HG03045 (cell line): ENCODE measurements around the gene PRKRA.
"Not testable (repeated sequence)": the region's sequence is repeated elsewhere in the genome, so short reads cannot be mapped to it uniquely, and the experiment has no call there.

Source experiments
- ATAC-seq: cut with Tn5 transposase; IDR thresholded peaks from one replicate; pipeline ENCODE4 v1.9.1; 2021; ENCODE audit warnings: mild to moderate bottlenecking, moderate library complexity; ENCODE audit not compliant: unreplicated experiment

The PRKRA gene

DNA sequence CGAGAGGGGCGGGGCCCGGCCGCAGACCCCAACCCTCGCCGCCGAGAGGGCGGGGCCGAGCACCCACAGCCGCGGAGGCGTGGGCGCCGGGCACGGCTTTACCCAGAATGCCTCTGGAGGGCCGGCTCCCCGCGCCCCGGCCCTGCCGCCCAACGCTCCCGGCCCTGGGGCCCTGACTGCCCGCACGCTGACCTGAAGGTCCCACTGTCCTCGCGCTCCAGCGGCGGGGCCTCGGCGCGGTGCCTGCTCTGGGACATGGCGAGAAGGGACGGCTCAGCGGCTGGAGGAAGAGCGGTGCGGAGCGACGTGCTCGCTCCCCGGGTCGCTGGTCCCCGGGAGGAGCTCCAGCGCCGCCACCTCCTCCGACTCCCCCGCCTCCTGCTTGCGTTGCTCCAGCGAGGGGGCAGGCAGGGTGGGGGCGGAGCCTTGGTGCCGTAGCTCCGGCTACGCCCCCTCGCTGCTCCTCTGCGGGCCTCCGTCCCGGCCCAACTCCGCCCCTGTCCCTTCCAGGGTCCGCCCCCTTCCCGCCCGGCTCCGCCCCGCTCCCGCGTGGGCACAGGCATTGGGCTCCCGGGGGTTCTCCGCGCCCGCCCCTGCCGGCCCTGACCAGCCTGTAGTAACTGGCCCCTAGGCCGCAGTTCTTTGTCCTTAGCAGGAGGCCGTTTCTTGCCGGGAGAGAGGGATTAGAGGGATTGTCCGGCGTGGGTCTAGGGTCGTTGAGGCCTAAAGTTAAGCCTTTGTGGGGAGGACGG lies at the start of gene PRKRA, which contains the start of gene PJVK:
Gene PRKRA, minus strand, starts transcription at position 402 of the 752 bp plus-strand sequence. Its CDS starts 145 bp downstream, at position 257.
Gene PJVK, plus strand, starts transcription at position 605 of the 752 bp plus-strand sequence. CDS start 2,032 bp downstream, outside the sequence.
- peak; percentile 86 for ATAC-seq

GRCh38 chr2:178499640-178500039 lies 48.7 kb upstream of the PRKRA start:
- no peak for ATAC-seq

DNA sequence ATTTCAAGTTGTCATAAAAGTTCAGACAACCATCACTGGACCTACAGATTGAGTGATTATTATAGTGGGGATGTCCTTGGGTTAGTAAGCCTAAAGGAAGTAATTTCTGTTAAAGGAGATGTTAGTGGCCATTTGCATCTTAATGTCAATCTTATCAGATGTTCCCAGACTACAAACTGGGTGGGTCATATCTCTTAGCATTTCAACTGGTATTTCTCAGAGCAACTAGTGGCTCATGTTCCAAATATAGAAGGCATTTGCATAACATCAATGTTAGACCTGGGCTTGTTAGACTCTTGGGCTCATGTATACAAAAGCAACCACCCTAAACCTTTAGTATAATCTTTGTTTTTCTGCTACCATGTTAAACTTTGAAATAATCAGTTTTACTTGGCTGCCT lies 47.2 kb upstream of the PRKRA start:
- peak; percentile 50 for ATAC-seq

- ATAC-seq, result no peak
These were observed 45.1 kb upstream of the PRKRA start for GRCh38 chr2:178496049-178496448.

DNA sequence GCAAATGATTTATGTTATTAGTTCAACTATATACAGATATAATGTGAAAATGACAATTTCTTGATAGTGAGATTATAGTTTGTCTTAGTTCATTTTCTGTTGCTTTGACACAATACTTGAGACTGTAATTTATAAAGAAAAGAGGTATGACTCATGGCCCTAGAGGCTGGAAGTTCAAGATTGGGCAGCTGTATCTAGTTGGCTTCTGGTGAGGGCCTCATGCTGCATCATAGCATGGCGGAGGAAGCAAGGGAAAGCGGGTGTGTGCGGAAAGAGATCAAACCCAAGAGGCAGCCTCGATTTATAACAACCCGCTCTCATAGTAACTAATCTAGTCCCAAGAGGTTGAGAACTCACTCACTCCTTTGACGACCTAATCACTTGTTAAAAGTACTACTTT lies 40.6 kb upstream of the PRKRA start:
- ATAC-seq, result no peak

DNA sequence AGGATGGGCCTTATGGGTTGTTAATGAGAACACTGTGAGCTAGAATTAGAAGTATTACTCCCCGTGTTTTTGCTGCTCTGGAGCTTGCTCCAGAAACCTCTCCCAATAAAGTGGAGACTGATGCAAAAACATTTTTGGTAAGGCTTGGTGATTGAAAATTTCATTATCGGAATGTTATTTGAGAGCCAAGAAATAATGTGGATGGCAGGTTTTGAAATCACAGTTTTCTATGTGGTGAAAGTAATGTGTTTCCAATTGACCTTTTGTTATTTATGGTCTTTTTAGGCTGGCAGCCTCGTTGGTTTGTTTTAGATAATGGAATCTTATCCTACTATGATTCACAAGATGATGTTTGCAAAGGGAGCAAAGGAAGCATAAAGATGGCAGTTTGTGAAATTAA lies 34.4 kb upstream of the PRKRA start:
- ATAC-seq, result no peak

DNA sequence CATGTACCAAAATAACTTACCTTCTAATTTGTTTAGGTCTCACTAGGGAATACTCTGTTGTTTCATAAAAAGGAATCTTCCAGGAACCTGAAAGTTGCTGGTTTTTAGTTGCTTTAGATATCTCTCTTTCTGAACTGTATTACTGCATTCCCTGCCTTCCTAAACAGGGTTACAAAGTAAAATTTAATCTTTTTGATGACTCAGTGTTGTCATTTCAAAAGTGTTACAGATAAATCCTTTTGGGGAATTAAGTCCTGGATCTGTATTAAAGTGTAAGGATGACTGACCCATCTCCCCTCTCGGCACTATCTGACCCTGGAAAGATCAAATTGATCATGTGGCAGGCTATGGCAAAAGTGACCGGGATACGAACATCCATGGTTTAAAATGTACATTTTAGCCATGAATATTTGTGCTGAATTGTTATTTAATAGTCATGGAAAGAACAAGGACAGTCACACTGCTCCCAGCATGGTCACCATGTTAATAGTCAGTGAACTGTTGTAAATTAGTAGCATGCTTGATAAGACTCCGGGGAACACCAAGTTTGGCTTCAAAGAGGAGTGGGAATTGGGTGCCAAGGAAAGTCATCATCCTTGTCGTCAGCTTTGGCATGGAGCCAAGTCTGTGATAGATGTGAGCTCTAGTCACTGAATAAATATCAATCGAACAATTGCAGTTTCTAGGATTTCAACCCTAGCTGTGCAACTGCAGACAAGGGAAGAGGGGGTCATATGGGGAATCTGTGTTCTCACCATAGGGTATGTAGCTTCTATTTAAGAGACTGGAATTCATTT lies 33.5 kb upstream of the PRKRA start:
- no peak for ATAC-seq

GRCh38 chr2:178482437-178482836 lies 31.5 kb upstream of the PRKRA start:
- ATAC-seq, result no peak

- ATAC-seq, result peak; percentile 79
These were observed 29.5 kb upstream of the PRKRA start, which contains the start of gene PLEKHA3 for GRCh38 chr2:178480227-178481181. TSS of gene PLEKHA3 (plus strand) at chr2:178480457. CDS start at chr2:178480870, 413 bp downstream.

GRCh38 chr2:178479758-178480226 lies 28.8 kb upstream of the PRKRA start:
- no peak for ATAC-seq

GRCh38 chr2:178479275-178479616 lies 28.3 kb upstream of the PRKRA start:
- ATAC-seq, result no peak

- ATAC-seq, result peak; percentile 44
These were observed 27.7 kb upstream of the PRKRA start, which contains the start of gene FKBP7 for GRCh38 chr2:178478439-178479274. TSS of gene FKBP7 (minus strand) at chr2:178478600. CDS start at chr2:178478499, 101 bp downstream.

- ATAC-seq, result peak; percentile 0
These were observed 27.1 kb upstream of the PRKRA start for GRCh38 chr2:178478130-178478438.

DNA sequence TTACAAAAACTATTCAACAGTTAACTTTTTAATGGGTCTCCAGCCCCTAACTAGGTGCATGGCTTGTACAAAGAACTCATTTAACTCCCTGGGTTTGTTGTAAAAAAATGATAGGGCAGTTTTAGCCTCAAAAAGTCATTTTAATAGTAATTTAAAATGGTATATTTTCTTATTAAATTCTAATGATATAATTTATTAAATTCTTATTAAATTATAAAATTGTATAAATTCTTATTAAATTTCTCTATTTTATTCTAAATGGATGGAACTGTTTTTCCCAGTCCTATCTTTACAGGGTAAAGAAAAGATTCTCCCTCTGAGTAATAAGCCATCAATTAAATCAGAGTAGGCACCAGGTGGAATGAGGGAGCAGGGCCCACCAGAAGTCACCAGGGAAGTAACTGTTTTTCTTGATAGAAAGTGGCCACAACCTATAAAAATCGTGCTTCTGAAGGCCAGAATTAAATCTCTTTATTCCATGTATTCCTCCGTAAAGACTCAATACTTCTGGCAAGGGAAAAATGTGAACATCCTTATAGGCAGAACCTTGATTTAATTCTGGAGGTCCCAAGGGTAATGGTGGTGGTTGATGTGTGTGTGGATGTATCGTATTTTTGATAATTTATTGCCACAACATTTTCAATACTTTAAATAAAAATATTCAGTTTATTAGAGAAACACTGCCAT lies 26.6 kb upstream of the PRKRA start:
- no peak for ATAC-seq

DNA sequence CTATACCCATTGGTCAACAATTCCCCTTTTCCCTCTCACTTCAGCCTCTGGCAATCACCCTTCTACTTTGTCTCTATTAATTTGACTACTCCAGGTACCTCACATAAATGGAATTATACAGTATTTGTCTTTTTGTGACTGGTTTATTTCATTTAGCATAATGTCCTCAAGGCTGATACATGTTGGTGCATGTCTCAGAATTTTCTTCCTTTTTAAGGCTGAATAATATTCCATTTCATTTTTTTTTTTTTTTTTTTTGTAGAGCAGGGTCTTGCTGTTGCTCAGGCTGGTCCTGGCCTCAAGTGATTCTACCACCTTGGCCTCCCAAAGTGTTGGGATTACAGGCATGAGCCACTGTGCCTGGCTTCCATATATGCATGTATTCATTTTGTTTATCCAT lies 25.5 kb upstream of the PRKRA start:
- ATAC-seq, result no peak

DNA sequence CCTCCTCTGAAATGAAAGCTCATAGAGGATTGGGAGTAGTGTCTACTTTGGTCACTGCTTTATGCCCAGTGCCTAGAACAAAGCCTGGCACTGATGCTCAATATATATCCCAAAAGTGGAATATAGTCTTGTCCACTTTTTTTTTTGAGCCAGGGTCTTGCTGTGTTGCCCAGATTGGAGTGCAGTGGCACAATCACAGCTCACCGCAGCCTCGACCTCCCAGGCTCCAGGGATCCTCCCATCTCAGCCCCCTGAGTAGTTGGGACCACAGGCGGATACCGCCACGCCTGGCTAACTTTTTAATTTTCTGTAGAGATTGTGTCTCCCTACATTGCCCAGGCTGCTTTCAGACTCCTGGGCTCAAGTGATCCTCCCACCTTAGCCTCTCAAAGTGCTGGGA lies 23.6 kb upstream of the PRKRA start:
- ATAC-seq, result no peak

DNA sequence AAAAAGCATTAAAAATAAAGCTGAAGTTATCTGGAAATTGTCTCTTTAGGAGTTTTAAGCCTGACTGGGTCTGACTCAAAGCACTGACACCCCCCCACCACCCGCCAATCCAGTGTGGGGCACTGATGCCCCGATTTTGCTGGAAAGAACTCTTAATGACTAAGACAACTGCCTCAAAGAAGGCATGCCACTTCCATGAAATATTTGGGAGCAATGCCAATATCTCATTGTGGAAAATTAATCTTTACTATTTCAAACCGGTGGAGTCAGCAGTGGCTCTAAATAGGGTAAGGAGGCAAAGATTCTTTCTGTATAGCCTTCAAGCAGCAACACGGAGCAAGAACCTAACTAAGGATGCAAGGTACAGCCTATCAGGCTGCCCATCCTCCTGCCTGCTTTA lies 23.0 kb upstream of the PRKRA start:
- ATAC-seq, result no peak

DNA sequence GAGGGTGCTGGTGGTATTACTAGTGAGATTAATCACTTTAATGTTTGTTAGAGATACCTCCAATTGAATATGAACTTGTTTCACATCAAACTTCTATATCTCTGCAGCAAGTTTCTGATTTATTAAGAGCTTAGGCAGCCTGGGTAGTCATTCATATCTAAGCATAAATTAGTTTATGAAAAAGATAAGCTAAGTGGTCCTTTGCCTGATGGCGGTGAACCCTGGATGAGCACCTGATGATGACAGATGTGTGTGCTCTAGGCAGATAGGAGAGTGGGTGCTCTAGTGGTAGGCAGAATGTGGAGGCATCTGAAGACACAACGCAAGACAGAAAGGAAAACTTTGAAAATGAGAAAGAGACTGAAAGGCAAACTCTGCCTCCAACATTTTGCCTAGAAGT lies 22.4 kb upstream of the PRKRA start:
- no peak for ATAC-seq

GRCh38 chr2:178471313-178471712 lies 20.3 kb upstream of the PRKRA start:
- ATAC-seq, result not testable (repeated sequence)
